HG03571 (cell line): ENCODE data around the gene TMC1.

Experiments
- ATAC-seq: cut with Tn5 transposase; IDR thresholded peaks from one replicate; pipeline ENCODE4 v1.9.1; 2021; ENCODE audit not compliant: unreplicated experiment

TMC1 gene

DNA sequence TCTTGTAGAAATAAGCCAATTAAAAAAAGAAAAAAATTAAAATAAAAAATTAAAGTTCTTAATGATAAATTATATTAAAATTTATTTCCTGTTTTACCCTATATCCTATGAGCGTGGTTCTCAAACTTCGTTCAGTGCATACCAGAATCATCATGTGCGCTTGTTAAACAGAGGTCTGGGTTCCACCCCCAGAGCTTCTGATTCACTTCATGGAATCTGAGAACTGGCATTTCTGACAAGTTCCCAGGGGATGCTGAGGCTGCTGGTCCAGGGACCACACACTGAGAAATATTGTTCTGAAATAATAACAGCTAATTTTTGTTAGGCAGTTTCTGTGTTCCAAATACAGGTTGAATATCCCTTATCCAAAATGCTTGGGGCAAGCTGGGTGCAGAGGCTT lies 79.3 kb downstream of the TMC1 start:
- ATAC-seq, result no peak

DNA sequence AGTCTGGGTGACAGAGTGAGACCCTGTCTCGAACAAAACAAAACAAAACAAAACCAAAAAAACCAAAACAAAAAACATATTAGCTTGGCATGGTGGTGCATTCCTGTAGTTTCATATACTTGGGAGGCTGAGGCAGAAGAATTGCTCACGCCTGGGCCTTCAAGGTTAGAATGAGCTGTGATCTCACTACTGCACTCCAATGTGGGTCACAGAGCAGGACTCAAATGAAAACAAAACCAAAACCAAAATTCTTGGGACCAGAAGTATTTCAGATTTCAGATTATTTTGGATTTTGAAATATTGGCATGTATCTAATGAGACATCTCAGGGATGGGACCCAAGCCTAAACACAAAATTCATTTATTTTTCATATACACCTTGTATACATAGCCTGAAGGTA lies 80.2 kb downstream of the TMC1 start:
- ATAC-seq, result no peak

DNA sequence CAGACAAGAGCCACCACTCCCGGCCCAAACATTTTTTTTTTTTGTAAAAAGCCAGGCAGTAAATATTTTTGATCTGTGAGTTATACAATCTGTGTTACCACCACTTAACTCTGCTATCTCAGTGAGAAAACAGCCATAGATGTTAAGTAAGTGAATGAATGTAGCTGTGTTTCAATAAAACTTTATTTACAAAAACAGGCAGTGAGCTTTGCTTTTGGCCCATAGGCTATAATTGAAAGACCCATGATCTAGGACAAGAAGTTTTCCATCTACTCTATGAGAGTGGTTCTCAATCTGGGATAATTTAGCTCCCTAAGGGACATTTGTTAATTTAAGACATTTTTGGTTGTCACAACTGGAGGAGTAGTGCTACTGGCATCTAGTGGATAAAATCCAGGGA lies 91.0 kb downstream of the TMC1 start:
- ATAC-seq, result no peak

DNA sequence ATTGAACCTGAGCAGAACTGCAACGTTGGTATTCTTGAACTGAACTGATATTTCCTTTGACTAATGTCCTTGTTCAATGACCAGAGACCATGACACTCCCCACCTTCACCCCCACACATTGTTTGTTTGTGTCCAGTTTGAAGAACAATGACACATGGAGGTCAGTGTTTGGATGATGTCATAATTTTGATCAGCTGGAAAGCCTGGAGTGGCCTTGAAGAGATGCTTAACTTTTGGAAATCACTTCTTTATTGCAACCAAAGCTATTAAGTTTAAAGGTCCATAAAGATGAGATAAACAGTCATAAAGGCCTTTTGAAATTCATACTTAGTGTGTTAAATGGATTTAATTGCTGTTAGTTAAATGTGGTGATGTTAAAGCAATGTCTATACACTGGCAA lies 92.7 kb downstream of the TMC1 start:
- no peak for ATAC-seq

DNA sequence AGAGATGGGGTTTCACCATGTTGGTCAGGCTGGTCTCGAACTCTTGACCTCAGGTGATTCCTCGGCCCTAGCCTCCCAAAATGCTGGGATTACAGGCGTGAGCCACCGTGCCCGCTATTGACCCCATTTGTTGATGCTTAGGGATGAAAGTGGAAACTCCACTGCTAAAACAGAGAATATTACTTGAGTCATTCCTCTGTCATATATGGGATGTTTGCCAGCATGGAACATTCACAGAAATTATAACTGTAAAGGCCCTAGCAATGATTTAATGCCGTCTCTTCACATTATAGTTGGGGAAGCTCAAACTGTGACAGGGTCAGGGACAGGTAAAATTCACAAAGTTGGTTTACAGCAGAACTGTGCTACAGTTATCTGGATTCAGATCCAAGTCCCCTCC lies 94.5 kb downstream of the TMC1 start:
- no peak for ATAC-seq

GRCh38 chr9:72618811-72619210 lies 97.4 kb downstream of the TMC1 start:
- no peak for ATAC-seq

GRCh38 chr9:72622186-72622585 lies 100.8 kb downstream of the TMC1 start:
- no peak for ATAC-seq

GRCh38 chr9:72623156-72623555 lies 101.7 kb downstream of the TMC1 start:
- no peak for ATAC-seq

DNA sequence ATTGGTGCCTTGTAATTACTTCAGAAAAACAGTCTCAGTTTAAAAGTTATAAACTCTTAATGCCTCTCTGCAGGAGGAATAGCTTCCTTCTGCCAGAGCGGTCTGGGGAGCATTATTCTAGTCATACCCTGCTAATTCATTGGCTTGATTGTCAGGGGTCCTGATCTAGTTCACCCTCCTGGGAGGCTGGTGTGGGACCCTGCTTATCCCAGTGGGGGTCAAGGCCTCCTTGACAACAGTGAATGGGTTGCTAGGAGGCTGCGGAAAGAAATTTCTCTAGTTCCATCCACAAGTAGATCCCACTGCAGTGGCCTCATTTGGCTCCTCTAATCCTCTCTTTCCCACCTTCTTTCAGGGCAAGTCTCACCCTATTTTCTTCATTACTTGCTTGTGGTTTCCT lies 105.7 kb downstream of the TMC1 start:
- ATAC-seq, result no peak

GRCh38 chr9:72627956-72628540 lies 106.6 kb downstream of the TMC1 start:
- ATAC-seq, result no peak

GRCh38 chr9:72633966-72634365 lies 112.6 kb downstream of the TMC1 start:
- no peak for ATAC-seq

GRCh38 chr9:72635197-72635596 lies 113.8 kb downstream of the TMC1 start:
- peak; percentile 87 for ATAC-seq

DNA sequence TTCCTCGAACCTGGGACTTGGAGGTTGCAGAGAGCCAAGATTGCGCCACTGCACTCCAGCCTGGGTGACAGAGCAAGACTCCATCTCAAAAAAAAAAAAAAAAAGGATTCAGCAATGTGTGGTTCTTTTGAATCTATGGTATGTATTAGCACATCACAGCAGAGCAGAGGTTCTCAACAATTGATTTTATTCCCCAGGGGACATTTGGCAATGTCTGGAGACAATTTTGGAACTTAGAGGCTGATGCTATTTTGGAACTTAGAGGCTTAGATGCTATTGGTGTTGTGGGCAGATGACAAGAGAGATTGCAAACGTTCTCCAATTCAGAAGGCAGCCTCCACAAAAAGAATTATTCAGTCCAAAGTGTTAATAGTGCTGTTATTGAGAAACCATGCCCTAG lies 115.2 kb downstream of the TMC1 start:
- ATAC-seq, result no peak

DNA sequence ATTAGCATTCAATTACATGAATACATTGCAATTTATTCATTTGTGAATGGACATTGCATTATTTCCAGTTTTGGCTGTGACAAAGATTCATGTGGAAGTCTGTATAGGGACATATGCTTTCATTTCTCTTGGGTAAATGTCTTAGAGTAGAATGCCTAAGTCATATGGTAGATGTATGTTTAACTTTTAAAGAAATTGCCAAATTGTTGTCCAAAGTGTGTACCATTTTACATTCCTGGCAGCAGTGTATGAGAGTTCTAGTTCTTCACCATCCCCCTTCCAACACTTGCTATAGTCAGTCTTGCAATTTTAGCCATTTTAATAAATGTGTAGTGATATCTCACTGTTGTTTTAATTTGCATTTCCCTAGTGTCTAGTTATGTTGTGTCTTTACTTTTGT lies 122.2 kb downstream of the TMC1 start:
- no peak for ATAC-seq

DNA sequence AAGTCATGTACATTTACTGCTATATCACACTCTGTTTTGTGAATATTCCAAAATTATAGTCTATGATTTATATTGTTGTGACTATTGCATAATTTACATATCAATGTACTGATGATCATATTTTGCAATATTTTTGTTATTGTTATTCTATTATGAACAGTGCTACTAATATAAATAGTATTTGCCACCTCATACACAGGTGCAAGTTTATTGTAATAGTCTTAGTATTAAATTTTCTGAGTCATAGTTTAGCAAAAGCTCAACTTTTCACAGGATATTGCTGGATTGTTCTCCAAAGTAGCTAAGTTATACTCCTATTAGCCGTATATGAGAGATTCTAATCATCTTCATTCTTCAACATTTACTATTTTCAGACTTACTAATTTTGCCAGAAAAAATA lies 124.7 kb downstream of the TMC1 start:
- no peak for ATAC-seq

DNA sequence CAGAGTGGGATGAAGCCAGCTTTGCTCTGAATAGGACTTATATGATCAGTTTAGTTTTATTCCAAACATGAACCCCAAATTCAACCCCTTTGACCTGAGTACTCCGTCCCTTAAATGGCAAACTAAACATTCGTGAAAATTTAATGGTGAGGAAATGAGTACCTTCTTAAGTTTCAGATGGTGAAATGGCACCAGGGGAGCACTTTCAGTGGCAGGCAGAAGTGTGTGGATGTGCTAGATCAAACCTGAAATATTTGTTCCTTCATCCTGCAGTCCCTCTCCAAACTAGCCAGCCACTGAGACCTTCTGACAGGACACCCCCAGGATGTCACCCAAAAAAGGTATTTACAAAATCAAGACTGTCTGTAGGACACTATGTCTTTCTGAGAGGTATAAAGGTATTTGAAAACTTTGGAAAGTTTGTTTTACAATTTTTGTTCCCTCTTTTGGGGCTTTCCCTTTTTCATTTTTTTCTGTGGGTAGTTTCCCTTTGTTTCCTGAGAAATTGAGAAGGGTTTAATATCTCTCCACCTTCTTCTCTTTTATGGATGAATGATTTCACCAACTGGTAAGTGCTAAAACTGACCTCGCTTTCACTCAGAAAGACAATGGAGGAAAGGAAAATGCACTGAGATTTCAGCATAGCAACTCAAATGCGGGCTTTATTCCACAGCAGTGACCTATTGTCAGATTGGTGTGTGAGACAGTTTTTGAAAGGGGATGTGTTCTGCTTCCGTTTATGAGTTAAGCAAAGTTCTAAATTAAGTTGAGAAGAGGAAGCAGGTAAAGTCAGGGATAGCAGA lies 127.1 kb downstream of the TMC1 start:
- ATAC-seq, result no peak

DNA sequence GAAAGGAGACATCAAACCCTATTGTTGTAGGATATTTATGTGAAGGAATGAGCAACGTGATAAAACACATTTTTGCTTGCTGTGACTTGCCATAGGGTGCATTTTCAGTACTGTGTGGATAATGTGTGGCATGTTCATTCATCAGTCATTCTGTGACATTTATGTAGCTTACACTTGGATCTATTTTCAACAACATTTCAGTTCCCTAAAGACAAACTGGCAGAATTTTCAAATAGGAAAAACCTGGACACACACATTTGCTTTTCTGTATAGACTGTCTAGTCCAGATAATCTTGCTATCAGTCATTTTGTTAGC lies 127.7 kb downstream of the TMC1 start:
- no peak for ATAC-seq

DNA sequence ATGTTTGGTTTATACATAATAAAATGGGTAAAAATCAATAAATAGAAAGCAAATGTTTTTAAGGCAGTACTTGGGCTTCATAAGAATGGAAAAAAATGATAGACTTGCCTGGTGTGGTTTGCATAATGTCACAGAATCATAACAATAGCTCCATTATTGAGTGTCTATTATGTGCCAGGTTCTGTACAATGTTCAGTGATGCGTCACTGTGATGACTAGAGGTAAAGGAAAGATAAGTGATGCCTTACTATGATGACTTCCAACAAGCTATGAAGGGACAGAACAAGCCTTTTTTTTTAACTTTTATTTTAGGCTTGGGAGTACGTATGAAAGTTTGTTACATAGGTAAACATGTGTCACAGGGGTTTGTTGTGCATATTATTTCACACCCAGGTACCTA lies 128.8 kb downstream of the TMC1 start:
- no peak for ATAC-seq

DNA sequence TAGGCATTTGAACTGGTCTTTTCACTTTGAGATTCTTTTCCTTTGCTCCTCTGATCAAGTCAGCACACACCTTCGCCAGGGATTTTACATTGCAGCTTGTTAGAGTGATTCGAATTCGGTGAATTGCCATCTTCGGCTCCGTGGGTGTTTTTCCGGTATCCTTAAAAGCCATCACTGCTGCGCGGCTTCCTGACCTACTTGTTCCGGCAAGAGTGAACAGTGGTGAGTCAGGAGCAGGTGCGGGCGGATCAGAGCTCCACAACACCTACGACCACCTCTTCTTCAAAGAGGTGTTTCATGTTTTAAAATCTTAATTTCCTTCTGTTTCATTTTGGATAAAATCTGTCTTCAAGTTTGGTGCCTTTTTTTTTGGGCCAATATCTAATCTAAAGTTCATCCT lies 134.6 kb downstream of the TMC1 start:
- ATAC-seq, result no peak

DNA sequence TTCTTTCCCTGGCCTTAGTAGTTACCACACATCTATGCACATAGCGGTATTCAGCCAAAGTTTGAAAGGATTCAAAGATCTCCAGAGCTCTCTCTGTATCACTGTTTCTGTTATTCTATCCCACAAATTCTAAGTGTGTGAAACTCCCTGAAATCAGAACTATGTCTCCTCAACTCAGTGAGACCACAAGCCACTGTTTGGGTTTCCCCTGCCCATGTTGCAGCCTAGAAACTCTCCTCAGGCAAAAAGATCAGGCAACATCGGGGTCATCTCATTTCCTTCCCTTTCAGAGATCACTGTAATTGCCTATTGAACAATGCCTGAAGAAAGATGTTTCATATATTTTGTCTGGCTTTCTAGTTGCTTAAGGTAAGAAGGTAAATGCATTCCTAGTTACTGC lies 135.6 kb downstream of the TMC1 start:
- no peak for ATAC-seq

DNA sequence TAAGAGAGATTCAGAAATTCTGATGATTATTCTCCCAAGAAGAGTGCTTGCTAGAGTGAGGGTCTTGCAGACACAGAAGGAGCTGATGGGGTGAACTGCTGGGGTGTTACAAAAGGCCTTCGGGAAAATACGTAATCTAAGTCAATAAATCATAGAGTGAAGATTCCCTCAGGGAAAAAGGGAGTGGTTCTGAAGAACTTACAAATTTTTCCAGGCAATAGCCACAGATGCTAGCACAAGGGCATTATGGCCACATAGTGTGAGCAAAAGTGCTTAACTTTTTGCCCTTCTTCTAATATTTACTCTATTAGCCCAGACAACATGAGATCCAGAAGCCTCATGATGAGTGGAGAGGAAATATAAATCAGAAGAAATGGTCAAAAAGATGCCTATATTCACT lies 137.3 kb downstream of the TMC1 start:
- no peak for ATAC-seq

GRCh38 chr9:72661401-72662135 lies 140.2 kb downstream of the TMC1 start:
- no peak for ATAC-seq
